NCI-H82 (cell line): ENCODE data around the gene HNRNPU.

Source experiments
- DNase-seq: peaks from one replicate; lab custom pipeline; 2025; lab: John Stamatoyannopoulos, UW

HNRNPU gene

DNA sequence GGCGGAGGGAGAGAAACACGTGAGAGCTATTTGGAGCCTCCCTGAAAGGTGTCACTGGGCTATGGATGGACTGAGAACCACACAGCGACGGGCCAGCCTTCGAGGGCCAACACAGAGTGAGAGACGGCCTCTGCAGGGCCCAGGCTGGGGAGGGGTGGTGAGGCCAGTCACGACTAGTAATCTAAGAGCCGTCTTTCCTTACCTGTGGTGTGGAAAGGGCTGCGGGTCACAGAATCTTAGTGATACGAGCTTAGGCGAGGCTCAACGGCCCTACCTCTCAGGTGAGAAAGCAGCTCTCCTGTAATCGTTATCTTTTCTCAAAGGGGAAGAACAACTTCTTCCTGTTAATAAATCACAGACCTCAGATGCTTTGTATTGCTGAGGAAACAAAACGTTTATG, 62.3 kb downstream of the HNRNPU start:
- no peak for DNase-seq

- DNase-seq: peak; percentile 61
Observed at GRCh38 chr1:244801246-244801645, 63.1 kb downstream of the HNRNPU start.

- DNase-seq: no peak
Observed at GRCh38 chr1:244800821-244801220, 63.5 kb downstream of the HNRNPU start.
